HG03196 (cell line): Measurements from ENCODE around the gene DCAF4.
"Not testable (repeated sequence)": the region's sequence is repeated elsewhere in the genome, so short reads cannot be mapped to it uniquely, and the experiment has no call there.

Experiments used
- ATAC-seq: cut with Tn5 transposase; IDR thresholded peaks from one replicate; pipeline ENCODE4 v1.9.1; 2021; ENCODE audit not compliant: unreplicated experiment

The DCAF4 gene

DNA sequence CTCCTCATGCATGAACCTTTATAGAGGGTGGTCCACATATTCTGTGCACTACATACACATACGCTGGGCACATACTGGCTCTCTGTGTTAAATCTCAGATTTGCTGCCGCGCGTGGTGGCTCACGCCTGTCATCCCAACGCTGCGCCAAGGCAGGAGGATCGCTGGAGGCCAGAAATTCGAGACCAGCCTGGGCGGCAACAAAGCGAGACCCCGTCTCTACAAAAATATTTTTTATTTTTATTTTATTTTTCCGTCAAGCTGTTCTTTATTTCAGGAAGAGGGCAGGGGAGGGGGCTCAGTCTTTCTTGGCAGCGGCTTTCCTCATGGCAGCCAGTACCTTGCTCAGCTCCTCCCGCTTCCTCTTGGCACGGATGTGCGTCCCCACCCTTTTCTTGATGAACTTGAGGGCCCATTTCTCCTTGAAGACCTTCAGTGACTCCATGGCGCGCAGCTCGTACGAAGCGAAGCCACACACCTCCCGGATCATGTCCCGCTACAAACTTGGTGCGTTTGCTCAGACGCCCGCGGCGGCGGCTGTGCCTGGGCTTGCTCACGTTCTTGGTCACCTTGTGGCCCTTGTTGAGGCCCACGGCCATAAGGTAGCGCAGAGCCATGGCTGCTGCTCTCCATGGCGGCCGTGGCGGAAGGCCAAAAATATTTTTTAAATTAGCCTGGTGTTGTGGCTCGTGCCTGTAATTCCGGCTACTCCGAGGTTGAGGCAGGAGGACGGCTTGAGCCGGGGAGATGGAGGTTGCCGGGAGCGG is 3.2 kb downstream of the DCAF4 start:
- ATAC-seq: no peak

DNA sequence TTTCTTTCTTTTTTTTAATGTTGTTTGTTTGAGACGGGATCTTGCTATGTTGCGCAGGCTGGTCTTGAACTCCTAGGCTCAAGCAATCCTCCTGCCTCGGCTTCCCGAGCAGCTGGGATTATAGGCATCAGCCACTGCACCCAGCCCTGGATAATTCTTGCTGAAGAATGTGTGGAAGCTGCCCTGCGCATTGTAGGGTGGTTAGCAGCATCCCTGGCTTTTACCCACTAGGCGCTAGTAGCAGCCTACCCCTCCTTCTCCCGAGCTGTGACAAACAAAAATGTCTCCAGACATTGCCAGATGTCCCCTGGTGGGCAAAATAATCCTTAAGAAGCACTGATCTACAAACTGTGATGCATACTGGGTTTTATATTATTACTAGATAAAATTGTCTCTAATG is 6.6 kb downstream of the DCAF4 start:
- no peak for ATAC-seq

DNA sequence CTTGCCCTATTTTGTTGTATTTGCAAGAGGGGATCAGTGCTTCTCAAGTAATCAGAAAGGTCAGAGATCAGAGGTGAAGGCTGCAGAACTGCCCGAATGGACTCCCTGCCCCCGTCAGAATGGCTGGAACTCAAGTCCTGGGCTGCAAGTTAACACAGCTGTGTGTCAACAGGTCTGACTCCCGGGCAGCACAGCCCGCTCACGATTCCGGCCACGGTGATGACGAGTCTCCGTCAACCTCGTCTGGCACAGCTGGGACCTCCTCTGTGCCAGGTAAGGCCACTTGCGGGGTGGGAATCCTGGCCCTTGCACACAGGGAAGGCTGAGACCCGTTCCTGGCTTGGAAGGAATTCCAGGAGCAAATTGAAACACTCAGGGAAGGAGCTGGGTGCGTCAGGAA is 13.4 kb downstream of the DCAF4 start:
- ATAC-seq: no peak

DNA sequence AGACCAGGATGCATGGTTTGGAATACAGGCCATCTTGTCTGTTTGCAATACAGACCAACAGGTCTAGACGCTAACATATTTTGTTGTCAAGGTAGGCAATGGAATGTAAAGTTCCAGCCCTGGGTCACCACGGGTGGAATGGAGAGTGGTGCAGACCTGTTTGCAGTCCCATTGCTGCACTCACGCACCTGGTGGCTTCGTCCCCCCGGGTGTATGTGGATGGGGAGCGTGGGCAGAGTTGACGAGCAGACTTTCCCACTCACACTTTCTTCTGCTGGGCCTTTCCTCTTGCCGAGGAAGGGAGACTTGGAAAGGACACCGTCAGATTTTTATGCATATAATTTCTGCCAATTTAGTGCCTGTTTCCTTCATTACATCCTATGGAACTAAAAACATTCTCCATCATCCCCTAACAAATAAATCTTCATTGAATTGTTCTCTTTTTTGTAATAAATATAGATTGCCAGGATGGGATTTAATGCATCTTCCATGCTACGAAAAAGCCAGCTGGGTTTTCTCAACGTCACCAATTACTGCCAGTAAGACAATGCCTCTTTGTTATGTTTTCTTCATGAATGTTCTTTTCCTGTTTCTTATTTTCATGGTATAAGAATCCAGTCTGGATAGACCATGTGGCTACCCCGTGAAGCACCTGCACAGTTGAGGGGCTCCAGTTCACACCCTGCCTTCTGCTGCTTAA is 15.2 kb downstream of the DCAF4 start:
- ATAC-seq: no peak

DNA sequence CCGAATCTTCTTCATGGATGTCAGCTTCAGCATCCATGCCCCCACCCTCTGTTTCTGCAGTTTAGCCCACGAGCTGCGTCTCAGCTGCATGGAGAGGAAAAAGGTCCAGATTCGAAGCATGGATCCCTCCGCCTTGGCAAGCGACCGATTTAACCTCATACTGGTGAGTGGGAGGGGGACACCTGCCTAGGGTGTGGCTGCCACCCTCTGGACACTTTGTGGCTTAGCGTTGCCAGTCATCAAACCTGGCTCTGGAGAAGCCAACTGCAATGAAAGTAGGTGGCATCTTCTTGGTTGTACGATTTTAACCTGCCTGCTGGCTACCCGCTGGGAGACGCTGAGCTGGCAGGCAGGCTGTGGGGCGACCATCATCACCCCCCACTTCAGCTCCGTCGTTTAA is 16.7 kb downstream of the DCAF4 start:
- no peak for ATAC-seq

DNA sequence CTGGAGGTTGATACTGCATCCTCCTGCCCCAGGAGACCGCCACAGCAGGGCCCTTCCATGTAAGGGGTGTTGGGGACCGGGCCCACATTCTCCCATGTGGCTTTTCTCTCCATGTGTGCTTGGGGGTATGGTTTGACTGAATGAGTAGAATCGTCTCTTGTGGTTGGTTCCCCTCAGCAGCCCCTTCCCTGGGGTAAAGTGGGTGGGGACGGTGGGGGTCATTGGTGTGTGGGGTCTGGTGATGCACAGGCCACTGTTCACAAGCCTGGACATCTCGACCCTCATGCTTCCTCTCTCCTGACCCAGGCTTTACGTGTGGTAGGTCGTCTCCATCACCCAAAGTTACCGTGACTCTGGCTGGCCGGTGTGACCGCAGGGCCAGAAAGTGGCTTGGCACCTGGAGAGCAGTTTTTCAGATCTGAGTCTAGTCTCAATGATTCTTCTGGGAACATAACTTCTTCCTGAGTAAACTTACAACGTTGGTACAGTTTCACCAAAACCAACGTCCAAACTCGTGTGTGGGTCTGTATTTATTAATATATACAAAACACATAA is 17.7 kb downstream of the DCAF4 start:
- ATAC-seq: no peak

DNA sequence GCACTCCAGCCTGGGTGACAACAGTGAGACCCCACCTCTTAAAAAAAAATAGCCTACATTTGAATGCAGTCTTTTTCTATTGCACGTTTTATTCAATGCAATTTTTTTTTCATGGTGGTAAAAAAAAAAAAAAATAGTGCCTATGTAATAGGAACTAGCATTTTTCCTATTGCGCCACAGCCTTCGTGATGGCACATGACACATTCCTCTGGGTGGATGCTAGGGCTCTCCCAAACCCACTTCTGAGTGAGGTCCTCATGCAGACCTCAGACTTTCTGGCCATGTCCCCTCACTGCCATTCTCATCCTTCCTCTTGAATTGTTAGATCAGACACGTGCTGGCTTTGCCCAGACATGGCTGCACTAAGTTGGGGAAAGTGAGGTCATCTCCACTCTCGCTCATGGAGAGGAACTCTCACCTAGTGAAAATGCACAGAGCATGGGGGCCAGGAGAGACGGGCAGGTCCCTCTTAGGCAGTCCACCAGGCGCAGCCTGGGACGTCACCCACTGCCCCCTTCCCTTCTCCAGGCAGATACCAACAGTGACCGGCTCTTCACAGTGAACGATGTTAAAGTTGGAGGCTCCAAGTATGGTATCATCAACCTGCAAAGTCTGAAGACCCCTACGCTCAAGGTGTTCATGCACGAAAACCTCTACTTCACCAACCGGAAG is 19.2 kb downstream of the DCAF4 start:
- no peak for ATAC-seq

DNA sequence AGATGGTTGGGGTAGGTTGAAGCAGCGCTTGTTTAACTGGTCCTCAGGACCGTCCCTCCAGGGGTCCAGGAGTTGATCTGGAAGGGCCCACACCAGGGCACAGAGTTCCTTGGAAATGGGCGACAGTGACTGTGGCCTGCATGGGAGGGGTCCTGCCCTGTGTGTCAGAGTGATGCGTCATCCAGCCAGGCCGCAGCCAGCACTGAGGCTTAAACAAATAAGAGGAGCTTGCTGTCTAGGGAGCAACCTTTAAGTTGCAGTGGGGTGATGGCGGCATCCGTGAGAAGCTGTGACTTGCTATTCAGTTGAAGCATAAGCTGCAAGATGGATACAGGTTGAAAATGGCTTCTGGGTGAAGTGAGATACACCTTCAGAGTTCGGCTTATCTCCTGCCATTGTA is 20.2 kb downstream of the DCAF4 start:
- ATAC-seq: no peak

DNA sequence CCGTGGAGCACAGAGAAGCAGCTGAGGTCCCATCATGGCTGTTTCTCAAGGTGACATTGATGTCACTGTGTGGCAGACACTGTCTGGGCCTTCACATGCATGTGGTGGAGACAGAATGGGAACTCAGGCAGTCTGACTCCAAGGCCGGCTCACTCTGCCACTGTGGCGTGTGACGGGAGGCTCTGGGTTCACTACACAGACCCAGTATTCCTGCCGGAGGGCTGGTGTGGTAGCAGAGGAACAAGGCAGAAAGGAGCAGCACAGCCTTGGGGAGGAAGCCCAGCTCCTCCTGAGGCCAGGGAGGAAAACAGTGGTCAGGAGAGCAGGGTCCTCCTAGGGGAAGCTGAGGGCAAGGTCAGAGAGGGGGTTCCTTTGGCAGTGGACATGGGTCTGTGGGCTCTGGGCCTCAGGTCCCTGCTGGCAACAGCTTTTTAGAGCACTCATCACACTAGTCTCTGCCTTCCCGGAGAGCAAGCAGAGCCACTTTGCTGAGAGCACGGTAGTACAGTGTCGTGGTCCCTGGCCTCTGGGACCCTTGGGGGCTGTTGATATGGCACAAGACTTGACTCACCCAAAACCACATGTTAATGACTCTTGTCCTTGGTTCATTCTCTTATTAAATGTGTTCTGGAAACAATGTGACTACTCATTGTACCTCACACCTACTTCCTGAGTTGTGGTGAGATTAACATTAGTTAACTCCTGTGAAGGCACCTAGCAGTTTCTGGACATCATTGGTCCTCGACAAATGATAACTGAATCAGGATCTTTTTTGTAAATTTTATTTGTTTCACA is 21.3 kb downstream of the DCAF4 start:
- ATAC-seq: no peak

DNA sequence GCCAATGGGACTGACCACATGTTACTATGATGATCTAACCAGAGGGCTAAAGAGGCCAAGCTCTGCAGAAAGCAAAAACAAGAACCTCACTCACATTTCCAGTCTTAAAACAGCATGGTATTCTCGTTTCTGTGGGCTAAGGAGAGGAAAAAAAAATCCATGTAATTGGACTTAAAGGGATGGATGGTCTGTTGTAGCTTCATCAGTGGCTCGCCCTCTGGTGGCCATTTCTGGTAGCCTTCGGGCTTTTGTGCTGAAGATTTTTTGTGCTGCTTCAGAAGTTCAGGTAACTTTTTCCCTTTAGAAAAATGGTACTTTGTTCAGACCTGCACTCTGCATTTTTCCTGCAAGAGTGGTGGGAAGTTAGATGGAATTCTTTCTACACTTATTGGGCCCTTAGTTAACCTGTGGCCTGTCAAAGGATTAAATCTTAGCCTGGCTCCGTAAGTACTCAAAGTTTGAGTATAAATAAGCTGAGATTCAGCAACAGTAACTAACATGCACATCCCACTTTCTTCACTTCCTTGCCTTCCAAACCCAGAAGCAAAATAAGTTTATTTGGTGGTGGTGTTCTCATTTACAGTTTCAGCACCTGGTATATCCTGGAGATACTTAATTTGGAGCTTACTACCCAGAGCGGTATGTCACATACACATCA is 22.3 kb downstream of the DCAF4 start:
- no peak for ATAC-seq

DNA sequence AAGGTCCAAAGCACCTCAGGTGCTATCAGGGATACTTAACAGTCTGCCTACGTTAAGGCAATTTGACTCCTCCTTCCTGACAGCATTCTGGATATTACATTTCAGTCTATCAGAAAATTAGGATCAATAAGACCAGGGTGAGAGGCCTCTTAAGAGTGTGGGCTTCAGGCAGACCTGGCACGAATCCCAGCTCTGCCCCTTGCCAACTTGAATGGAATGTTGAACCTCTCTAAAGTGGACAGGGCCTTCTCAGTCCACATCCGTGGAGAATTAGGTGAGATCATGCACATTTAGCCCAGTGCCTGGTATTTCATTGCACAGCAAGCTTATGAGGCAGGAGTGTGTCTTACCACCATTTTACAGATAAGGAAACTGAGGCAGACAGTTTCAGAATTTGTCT is 25.9 kb downstream of the DCAF4 start:
- no peak for ATAC-seq

DNA sequence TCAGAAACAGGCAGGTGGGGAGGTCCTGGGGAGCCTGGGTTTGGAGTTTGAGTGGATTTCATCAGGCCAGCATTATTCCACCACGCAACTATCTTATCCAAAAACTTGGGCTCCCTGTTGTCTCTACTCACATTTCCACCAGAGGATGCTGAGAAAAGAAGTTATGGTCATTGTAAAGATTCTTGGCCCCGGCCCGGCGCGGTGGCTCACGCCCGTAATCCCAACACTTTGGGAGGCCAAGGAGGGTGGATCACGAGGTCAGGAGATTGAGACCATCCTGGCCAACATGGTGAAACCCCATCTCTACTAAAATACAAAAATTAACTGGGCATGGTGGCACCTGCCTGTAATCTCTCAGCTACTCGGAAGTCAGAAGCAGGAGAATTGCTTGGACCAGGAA is 30.5 kb downstream of the DCAF4 start:
- ATAC-seq: not testable (repeated sequence)

DNA sequence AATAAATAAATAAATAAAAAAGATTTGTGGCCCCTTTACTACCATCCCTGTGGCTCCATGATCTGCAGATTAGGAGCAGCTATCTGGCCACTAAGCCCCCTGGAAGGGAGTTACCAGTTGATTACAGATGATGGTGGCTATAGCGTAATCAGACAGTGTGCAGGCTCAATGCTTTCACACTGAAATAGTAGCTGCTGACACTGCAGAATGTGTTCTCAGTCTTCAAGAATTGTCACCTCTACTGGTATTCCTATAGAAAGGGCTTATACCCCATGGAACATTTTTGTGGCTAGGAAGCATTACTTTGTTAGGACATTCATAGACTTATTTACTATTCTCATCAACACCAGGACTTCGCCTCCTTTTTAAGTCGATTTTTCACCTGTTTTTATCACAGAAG is 30.9 kb downstream of the DCAF4 start:
- no peak for ATAC-seq

DNA sequence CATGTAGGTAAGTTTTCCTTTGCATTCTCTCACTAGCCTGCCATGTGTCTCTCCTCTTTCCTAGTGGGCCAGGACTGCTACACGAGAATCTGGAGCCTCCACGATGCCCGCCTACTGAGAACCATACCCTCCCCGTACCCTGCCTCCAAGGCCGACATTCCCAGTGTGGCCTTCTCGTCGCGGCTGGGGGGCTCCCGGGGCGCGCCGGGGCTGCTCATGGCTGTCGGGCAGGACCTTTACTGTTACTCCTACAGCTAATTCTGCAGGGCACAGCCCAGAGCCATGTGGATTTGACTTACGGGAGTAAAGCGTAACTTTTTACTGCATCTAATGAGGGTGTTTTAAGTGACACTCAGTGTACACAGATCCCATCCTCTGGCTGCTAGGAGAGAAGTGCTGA is 32.3 kb downstream of the DCAF4 start:
- no peak for ATAC-seq

DNA sequence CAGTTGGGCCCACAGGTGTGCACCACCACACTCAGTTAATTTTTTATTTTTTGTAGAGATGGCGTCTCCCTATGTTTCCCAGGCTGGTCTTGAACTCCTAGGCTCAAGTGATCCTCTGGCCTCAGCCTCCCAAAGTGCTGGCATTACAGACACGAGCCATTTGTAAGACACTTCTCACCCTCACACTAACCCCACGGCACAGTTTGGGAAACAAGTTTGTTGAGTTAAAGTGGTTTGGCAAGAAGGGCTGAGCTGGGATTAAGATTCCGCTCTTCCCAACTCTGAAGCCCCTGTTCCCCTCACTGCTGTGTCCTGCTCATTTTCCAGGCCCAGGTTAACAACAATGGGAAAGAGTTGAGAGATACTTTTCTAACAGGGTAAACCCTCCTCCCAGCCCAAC is 34.8 kb downstream of the DCAF4 start:
- ATAC-seq: not testable (repeated sequence)

DNA sequence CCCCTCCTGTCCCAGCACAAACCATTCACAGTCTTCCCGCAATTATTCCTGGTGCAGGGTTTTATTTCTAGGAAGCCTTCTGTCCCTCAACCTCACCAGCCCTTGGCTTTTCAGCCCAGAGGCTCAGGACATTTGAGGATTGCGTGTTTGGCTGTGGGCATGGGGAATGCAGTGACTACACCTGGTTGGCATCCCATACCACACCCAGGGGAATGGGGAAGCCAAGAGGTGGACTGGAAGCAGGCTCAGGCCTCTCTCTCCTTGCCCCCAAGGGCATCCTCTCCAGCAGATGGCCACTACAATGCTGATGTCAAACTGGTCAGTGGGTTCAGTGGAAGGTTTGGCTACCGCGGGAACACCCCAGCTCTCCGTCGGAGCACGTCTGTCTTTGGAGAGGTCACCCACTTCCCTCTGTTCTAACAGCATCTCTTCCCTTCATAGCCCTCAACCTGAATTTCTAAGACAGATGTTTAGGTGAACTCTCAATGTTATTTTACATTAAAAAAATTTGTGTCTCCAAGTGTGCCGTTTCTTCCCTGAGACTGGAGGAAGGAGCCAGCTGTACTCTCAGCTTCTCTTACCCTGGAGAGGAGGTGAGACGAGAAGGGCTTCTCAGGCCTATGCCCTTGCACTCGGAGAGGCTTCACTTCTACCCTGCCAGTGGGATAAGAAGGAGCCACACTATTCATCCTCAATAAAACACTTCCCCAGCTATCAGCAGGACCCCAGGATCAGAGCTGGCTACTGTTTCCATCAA is 35.5 kb downstream of the DCAF4 start:
- no peak for ATAC-seq

DNA sequence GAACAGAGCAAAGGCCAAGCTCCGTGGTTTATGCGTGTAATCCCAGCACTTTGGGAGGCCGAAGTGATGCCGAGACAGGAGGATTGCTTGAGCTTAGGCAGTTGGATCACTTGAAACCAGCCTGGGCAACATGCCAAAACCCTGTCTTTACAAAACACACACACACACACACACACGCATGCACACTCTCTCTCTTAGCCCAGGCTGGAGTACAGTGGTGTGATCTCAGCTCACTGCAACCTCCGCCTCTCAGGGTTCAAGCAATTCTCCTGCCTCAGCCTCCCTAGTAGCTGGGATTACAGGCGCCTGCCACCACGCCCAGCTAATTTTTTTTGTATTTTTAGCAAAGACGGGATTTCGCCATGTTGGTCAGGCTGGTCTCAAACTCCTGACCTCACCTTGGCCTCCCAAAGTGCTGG is 36.1 kb downstream of the DCAF4 start:
- not testable (repeated sequence) for ATAC-seq

DNA sequence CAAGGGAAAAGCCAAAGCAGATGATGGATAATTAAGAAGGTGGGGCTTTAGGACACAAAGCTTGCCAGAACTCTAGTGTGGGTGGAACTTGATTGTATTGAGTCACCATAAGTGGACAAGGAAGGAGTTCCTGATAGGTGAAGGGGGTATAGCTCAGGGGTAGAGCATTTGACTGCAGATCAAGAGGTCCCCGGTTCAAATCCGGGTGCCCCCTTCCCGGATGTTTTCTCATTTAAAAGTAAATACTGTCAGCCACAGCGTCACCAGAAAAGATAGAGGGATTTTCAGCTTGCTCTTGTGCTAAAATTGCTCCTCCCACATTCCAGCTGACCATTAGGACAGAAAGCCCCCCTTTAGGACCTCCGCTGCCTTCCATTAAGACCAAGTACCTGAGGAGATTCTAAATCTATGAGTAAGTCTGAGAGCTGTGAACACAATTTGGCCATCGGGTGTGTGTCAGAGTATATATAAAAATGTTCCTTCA is 36.6 kb downstream of the DCAF4 start:
- ATAC-seq: no peak

DNA sequence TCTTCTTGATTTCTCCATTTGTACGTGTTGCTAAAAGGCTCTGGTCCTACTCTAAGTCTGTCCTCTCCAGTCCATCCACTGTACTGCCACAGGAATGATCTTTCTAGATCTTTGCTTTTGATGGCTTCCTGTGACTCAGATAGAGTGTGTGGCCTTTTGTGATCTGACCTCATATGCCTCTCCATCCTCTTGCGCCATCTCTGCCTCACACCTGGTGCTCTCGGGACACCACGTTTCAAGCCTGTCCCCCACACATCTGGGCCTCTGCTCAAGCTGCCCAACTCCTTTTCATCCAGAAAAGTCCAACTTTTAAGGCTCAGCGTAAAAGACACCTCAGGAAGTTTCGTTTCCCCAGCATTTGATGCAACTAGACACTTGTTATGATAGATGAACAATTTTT is 39.0 kb downstream of the DCAF4 start:
- no peak for ATAC-seq

DNA sequence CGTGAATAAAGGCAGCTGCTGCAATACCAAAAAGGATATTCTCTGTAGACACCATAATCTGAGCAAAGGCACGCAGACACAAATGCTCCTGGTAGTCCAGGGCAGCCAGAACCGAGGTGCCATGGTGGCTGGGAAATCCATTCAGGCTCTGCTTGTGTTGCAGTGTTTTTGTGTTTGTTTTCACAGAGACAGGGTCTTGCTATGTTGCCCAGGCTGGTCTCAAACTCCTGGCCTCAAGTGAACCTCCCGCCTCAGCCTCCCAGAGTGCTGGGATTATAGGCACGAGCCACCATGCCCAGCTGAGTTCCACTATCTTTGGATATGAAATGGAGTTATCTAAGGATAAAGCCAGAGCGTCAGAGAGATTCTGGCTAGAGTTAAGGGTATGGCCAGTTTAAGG is 39.8 kb downstream of the DCAF4 start:
- no peak for ATAC-seq
